Neuronal stem cell (in vitro differentiated cells): ENCODE results near the gene AQP7.
"Not testable (repeated sequence)": the region's sequence is repeated elsewhere in the genome, so short reads cannot be mapped to it uniquely, and the experiment has no call there.

Experiments used
- DNase-seq: peaks from one replicate; pipeline ENCODE4 v3.0.0-alpha.2; 2013; ENCODE audit warnings: low spot score
- H2AFZ ChIP-seq: one replicate; pipeline ENCODE4 v1.6.1; 2013; ENCODE audit warnings: mild to moderate bottlenecking, low read length, inconsistent platforms
- H2AK5ac ChIP-seq: 2 replicates; pipeline ENCODE4 v1.6.1; 2013; ENCODE audit warnings: low read depth, mild to moderate bottlenecking, inconsistent platforms, low read length, moderate library complexity, mixed read lengths
- H2BK120ac ChIP-seq: 2 replicates; pipeline ENCODE4 v1.6.1; 2013; ENCODE audit warnings: low read depth, mild to moderate bottlenecking, inconsistent platforms, low read length, moderate library complexity, mixed read lengths
- H2BK12ac ChIP-seq: one replicate; pipeline ENCODE4 v1.6.1; 2013; ENCODE audit warnings: low read length, inconsistent platforms
- H2BK15ac ChIP-seq: 2 replicates; pipeline ENCODE4 v1.6.1; 2013; ENCODE audit warnings: mild to moderate bottlenecking, low read length, inconsistent platforms, mixed read lengths
- H2BK5ac ChIP-seq: one replicate; pipeline ENCODE4 v1.6.1; 2013; ENCODE audit warnings: inconsistent platforms, mild to moderate bottlenecking, low read length, moderate library complexity
- H3K14ac ChIP-seq: one replicate; pipeline ENCODE4 v1.6.1; 2013; ENCODE audit warnings: low read length, inconsistent platforms
- H3K18ac ChIP-seq: 2 replicates; pipeline ENCODE4 v1.6.1; 2013; ENCODE audit warnings: low read length, inconsistent platforms
- H3K23ac ChIP-seq: 2 replicates; pipeline ENCODE4 v1.6.1; 2013; ENCODE audit warnings: low read depth, mild to moderate bottlenecking, mixed read lengths, low read length, inconsistent platforms; ENCODE audit not compliant: poor library complexity
- H3K27ac ChIP-seq: replicated peaks from 3 replicates; pipeline ENCODE4 v1.5.1; 2013; ENCODE audit warnings: low read length, inconsistent platforms
- H3K27me3 ChIP-seq, 3 experiments: 2 replicates each; pipeline ENCODE4 v1.6.1; 2013; ENCODE audit warnings: low read length in 3 of 3, mild to moderate bottlenecking in 2 of 3, inconsistent platforms in 1 of 3, low read depth in 1 of 3, mixed read lengths in 1 of 3, moderate library complexity in 1 of 3; ENCODE audit not compliant: control insufficient read depth in 3 of 3, insufficient read depth in 3 of 3
- H3K36me3 ChIP-seq, 2 donors: replicated peaks in 1 of 2; 2 replicates each; pipeline ENCODE4 v1.6.1; 2013; ENCODE audit warnings: low read length in 2 of 2; ENCODE audit not compliant: control insufficient read depth in 2 of 2, insufficient read depth in 2 of 2
- H3K4ac ChIP-seq: 2 replicates; pipeline ENCODE4 v1.6.1; 2013; ENCODE audit warnings: inconsistent platforms, mild to moderate bottlenecking, low read length, moderate library complexity
- H3K4me1 ChIP-seq, 2 donors: 1 replicate in 1 of 2; 2 replicates in 1 of 2; pipeline ENCODE4 v1.6.1; 2013; ENCODE audit warnings: low read length in 2 of 2, low read depth in 1 of 2; ENCODE audit not compliant: control insufficient read depth in 2 of 2, insufficient read depth in 1 of 2
- H3K4me2 ChIP-seq: one replicate; pipeline ENCODE4 v1.6.1; 2013; ENCODE audit warnings: mild to moderate bottlenecking, low read length, inconsistent platforms; ENCODE audit not compliant: insufficient read depth, poor library complexity, severe bottlenecking
- H3K4me3 ChIP-seq, 2 donors: 2 replicates each; pipeline ENCODE4 v1.5.1; 2013; ENCODE audit warnings: low read length in 2 of 2, mild to moderate bottlenecking in 2 of 2, inconsistent platforms in 1 of 2, moderate library complexity in 1 of 2
- H3K79me1 ChIP-seq: one replicate; pipeline ENCODE4 v1.6.1; 2013; ENCODE audit warnings: low read depth, mild to moderate bottlenecking, inconsistent platforms, low read length, moderate library complexity
- H3K9ac ChIP-seq: one replicate; pipeline ENCODE4 v1.6.1; 2013; ENCODE audit warnings: mild to moderate bottlenecking, low read depth, low read length, inconsistent platforms; ENCODE audit not compliant: poor library complexity
- H3K9me3 ChIP-seq, 2 donors: replicated peaks in 1 of 2; 2 replicates each; pipeline versions ENCODE3 to v1.6.1; 2013; ENCODE audit warnings: low read length in 2 of 2, mild to moderate bottlenecking in 2 of 2, inconsistent platforms in 1 of 2, low read depth in 1 of 2, mixed read lengths in 1 of 2, moderate library complexity in 1 of 2; ENCODE audit not compliant: control insufficient read depth in 2 of 2, insufficient read depth in 1 of 2
- H4K8ac ChIP-seq: one replicate; pipeline ENCODE4 v1.6.1; 2013; ENCODE audit warnings: low read depth, mild to moderate bottlenecking, inconsistent platforms, low read length, moderate library complexity
- H4K91ac ChIP-seq: one replicate; pipeline ENCODE4 v1.6.1; 2013; ENCODE audit warnings: low read length, low read depth, mild to moderate bottlenecking, inconsistent platforms; ENCODE audit not compliant: poor library complexity
- WGBS, 2 donors: extraction: QIAGEN DNeasy Blood & Tissue Kit; methylation state at CpG; one replicate each; pipeline ENCODE4 v1.1.7; 2013; ENCODE audit warnings: missing lambda C conversion rate in 2 of 2, mixed read lengths in 1 of 2; ENCODE audit not compliant: insufficient read length in 2 of 2, insufficient replicate concordance in 1 of 2; ENCODE audit errors: extremely low coverage in 2 of 2; 5-methylcytosine and 5-hydroxymethylcytosine counted together

AQP7 gene

GRCh38 chr9:33392591-33393021, 9.8 kb downstream of the AQP7 start:
- not testable (repeated sequence) for H3K79me1 ChIP-seq, H2AFZ ChIP-seq, DNase-seq, H2AK5ac ChIP-seq, H3K18ac ChIP-seq, H3K4ac ChIP-seq, H3K27me3 ChIP-seq, H2BK5ac ChIP-seq, H2BK12ac ChIP-seq, H3K36me3 ChIP-seq, H3K27ac ChIP-seq, H3K4me3 ChIP-seq, H3K4me2 ChIP-seq, H3K14ac ChIP-seq, H2BK120ac ChIP-seq, H3K23ac ChIP-seq, H3K9ac ChIP-seq, H3K9me3 ChIP-seq, H4K8ac ChIP-seq, H2BK15ac ChIP-seq, H4K91ac ChIP-seq
- peaks cover 0 to 12% of the 10 kb centered on the region in 2 donors for H3K4me1 ChIP-seq
- no CpG with 5 or more reads among the region's 7 CpGs for WGBS, 2 donors

GRCh38 chr9:33391111-33391771, 11.1 kb downstream of the AQP7 start:
- not testable (repeated sequence) for H3K9me3 ChIP-seq, H3K14ac ChIP-seq, H3K36me3 ChIP-seq, H2BK120ac ChIP-seq, H2BK5ac ChIP-seq, H2BK15ac ChIP-seq, H3K4ac ChIP-seq, H3K27me3 ChIP-seq, H3K9ac ChIP-seq, H4K91ac ChIP-seq, H3K18ac ChIP-seq, H2BK12ac ChIP-seq, H4K8ac ChIP-seq, H3K79me1 ChIP-seq, H3K4me2 ChIP-seq, H2AK5ac ChIP-seq, H3K4me3 ChIP-seq, H3K23ac ChIP-seq
- Histone ChIP-seq H3K27ac (peak overlapping the region; percentile 28), H2AFZ (peak overlapping the region; percentile 72), H3K4me1 (peaks cover 0 to 13% of the 10 kb centered on the region in 2 donors)
- WGBS, 2 donors, result no CpG with 5 or more reads among the region's 9 CpGs
- peak; percentile 52 for DNase-seq

- no peak overlapping the region for H2BK12ac ChIP-seq
- peak overlapping the region; percentile 21 for H3K9ac ChIP-seq
- H3K36me3 ChIP-seq, result no peaks in the 10 kb centered on the region
- H4K8ac ChIP-seq, result no peak overlapping the region
- H2AFZ ChIP-seq, result peak overlapping the region; percentile 72
- no CpG with 5 or more reads among the region's 15 CpGs for WGBS, 2 donors
- no peaks in the 10 kb centered on the region for H3K79me1 ChIP-seq
- H3K18ac ChIP-seq, result no peak overlapping the region
- no peak overlapping the region for H2BK120ac ChIP-seq
- no peak overlapping the region for H3K23ac ChIP-seq
- H3K4me1 ChIP-seq, result peaks cover 0 to 13% of the 10 kb centered on the region in 2 donors
- no peaks in the 10 kb centered on the region for H3K9me3 ChIP-seq
- H3K4me3 ChIP-seq, result no peak overlapping the region
- no peak overlapping the region for H3K4me2 ChIP-seq
- no peak overlapping the region for H3K27ac ChIP-seq
- H2AK5ac ChIP-seq, result no peak overlapping the region
- no peak overlapping the region for H2BK15ac ChIP-seq
- H3K4ac ChIP-seq, result no peak overlapping the region
- no peak for DNase-seq
- H2BK5ac ChIP-seq, result no peak overlapping the region
- H4K91ac ChIP-seq, result no peak overlapping the region
- no peak overlapping the region for H3K14ac ChIP-seq
- no peaks in the 10 kb centered on the region for H3K27me3 ChIP-seq
These were observed 14.0 kb downstream of the AQP7 start for GRCh38 chr9:33388110-33388994.

- not testable (repeated sequence) for H4K8ac ChIP-seq, H2AK5ac ChIP-seq, H3K27ac ChIP-seq, H3K18ac ChIP-seq, H2BK5ac ChIP-seq, H3K27me3 ChIP-seq, H3K14ac ChIP-seq, H3K4me3 ChIP-seq, H2BK12ac ChIP-seq, H3K36me3 ChIP-seq, H3K9ac ChIP-seq, H2BK120ac ChIP-seq, DNase-seq, H3K4me2 ChIP-seq, H3K9me3 ChIP-seq, H2AFZ ChIP-seq, H4K91ac ChIP-seq, H3K79me1 ChIP-seq, H3K4ac ChIP-seq, H2BK15ac ChIP-seq, H3K23ac ChIP-seq
- H3K4me1 ChIP-seq, result peaks cover 0 to 13% of the 10 kb centered on the region in 2 donors
- WGBS, 2 donors, result no CpG with 5 or more reads among the region's 9 CpGs
These were observed 15.4 kb downstream of the AQP7 start for GRCh38 chr9:33386998-33387397.
